GM12878 (cell line): ENCODE measurements around the gene IRF6. TPM values are rescaled to one million over a fixed set of nuclear protein-coding genes. Genes with fewer than 3 reads are reported as not detected.

ENCODE experiments used
- polyA plus RNA-seq, 11 experiments: library from polyadenylated mRNA; depleted of rRNA in 4 of 11; unstranded in 6 of 11; stranded (reverse) in 5 of 11; fragments of >200 nt; fragmentation: Nextera tagmentation in 4 of 11; fragmentation: Illumina TruSeq in 1 of 11; extraction: Ambion mirVana in 4 of 11; extraction: Trizol in 1 of 11; gene quantifications; 1 replicate in 1 of 11; 2 replicates in 10 of 11; pipeline versions ENCODE4 v1.2.1 to v1.2.3, GENCODE V29; 2011 to 2016; ENCODE audit warnings: inconsistent platforms in 2 of 11, missing spikeins in 2 of 11, low read depth in 1 of 11
- total RNA-seq, 4 experiments: library from RNA; depleted of rRNA in 3 of 4; stranded (reverse); fragments of >200 nt in 3 of 4; fragmentation: Illumina TruSeq in 1 of 4; extraction: Trizol in 1 of 4; gene quantifications; 2 replicates each; pipeline versions ENCODE4 v1.2.1 to v1.2.3, GENCODE V29; 2013 to 2021

Gene IRF6
- total and polyA plus RNA-seq, 10 of the 15 experiments (the other 5 are each of a cell fraction or from before 2014, with no cell fraction given): 0.04 to 0.50 (median 0.09) TPM; not detected in 1

Other genes starting within 250 kb of the IRF6 start
Only the 7 nearest of the 8 such genes appear.
- 0.11 and 1.2 TPM in 2 replicates for gene LAMB3, start 153.7 kb downstream of the IRF6 start, total RNA-seq (2014; rRNA removed)
- 0.09 TPM in 2 replicates for gene LAMB3, start 153.7 kb downstream of the IRF6 start, total RNA-seq (2014; rRNA removed; fragmentation: Illumina TruSeq; extraction: Trizol)
- gene LAMB3, start 153.7 kb downstream of the IRF6 start, total RNA-seq (2021): 0.31 and 0.64 TPM in 2 replicates
- 0.92 and 1.8 TPM in 2 replicates for gene LAMB3, start 153.7 kb downstream of the IRF6 start, polyA plus RNA-seq (2011; rRNA removed)
- gene LAMB3, start 153.7 kb downstream of the IRF6 start, polyA plus RNA-seq (2014; fragmentation: Illumina TruSeq; extraction: Trizol): 0.04 TPM in 1 of 2 replicates, not detected in the other
- under 1 TPM in 1 of 2 experiments, not detected in 1; 0.04 TPM for gene LAMB3, start 153.7 kb downstream of the IRF6 start, polyA plus RNA-seq (2014; fragmentation: Nextera tagmentation; extraction: Ambion mirVana)
- gene LAMB3, start 153.7 kb downstream of the IRF6 start, polyA plus RNA-seq (2014; rRNA removed): 0.10 and 0.25 TPM in 2 replicates
- under 1 TPM; 0.10 to 0.19 TPM for gene LAMB3, start 153.7 kb downstream of the IRF6 start, polyA plus RNA-seq (2016; fragmentation: Nextera tagmentation; extraction: Ambion mirVana)
- gene G0S2, start 130.7 kb downstream of the IRF6 start, total RNA-seq (2014; rRNA removed): 0.22 and 0.34 TPM in 2 replicates
- 0.18 TPM in 1 of 2 replicates, not detected in the other for gene G0S2, start 130.7 kb downstream of the IRF6 start, total RNA-seq (2014; rRNA removed; fragmentation: Illumina TruSeq; extraction: Trizol)
- 0.24 and 0.51 TPM in 2 replicates for gene G0S2, start 130.7 kb downstream of the IRF6 start, total RNA-seq (2021)
- 0.13 and 0.26 TPM in 2 replicates for gene G0S2, start 130.7 kb downstream of the IRF6 start, polyA plus RNA-seq (2011; rRNA removed)
- gene G0S2, start 130.7 kb downstream of the IRF6 start, polyA plus RNA-seq (2014; fragmentation: Illumina TruSeq; extraction: Trizol): 0.13 TPM in 1 of 2 replicates, not detected in the other
- gene G0S2, start 130.7 kb downstream of the IRF6 start, polyA plus RNA-seq (2014; fragmentation: Nextera tagmentation; extraction: Ambion mirVana): under 1 TPM; 0.07 to 0.08 TPM
- gene G0S2, start 130.7 kb downstream of the IRF6 start, polyA plus RNA-seq (2014; rRNA removed): 0.26 TPM in 1 of 2 replicates, not detected in the other
- under 1 TPM; 0.20 to 0.48 TPM for gene G0S2, start 130.7 kb downstream of the IRF6 start, polyA plus RNA-seq (2016; fragmentation: Nextera tagmentation; extraction: Ambion mirVana)
- not detected in 2 replicates for gene HSD11B1, start 101.3 kb downstream of the IRF6 start, total RNA-seq (2014; rRNA removed)
- gene HSD11B1, start 101.3 kb downstream of the IRF6 start, total RNA-seq (2014; rRNA removed; fragmentation: Illumina TruSeq; extraction: Trizol): not detected in 2 replicates
- not detected in 2 replicates for gene HSD11B1, start 101.3 kb downstream of the IRF6 start, total RNA-seq (2021)
- 0.10 and 0.15 TPM in 2 replicates for gene HSD11B1, start 101.3 kb downstream of the IRF6 start, polyA plus RNA-seq (2011; rRNA removed)
- gene HSD11B1, start 101.3 kb downstream of the IRF6 start, polyA plus RNA-seq (2014; fragmentation: Illumina TruSeq; extraction: Trizol): not detected in 2 replicates
- under 1 TPM; 0.04 to 0.27 TPM for gene HSD11B1, start 101.3 kb downstream of the IRF6 start, polyA plus RNA-seq (2014; fragmentation: Nextera tagmentation; extraction: Ambion mirVana)
- gene HSD11B1, start 101.3 kb downstream of the IRF6 start, polyA plus RNA-seq (2014; rRNA removed): 0.05 TPM in 1 of 2 replicates, not detected in the other
- not detected for gene HSD11B1, start 101.3 kb downstream of the IRF6 start, polyA plus RNA-seq (2016; fragmentation: Nextera tagmentation; extraction: Ambion mirVana)
- 57.0 and 61.6 TPM in 2 replicates for gene TRAF3IP3, start 50.1 kb downstream of the IRF6 start, total RNA-seq (2014; rRNA removed)
- 78.2 and 81.8 TPM in 2 replicates for gene TRAF3IP3, start 50.1 kb downstream of the IRF6 start, total RNA-seq (2014; rRNA removed; fragmentation: Illumina TruSeq; extraction: Trizol)
- 62.6 and 67.5 TPM in 2 replicates for gene TRAF3IP3, start 50.1 kb downstream of the IRF6 start, total RNA-seq (2021)
- gene TRAF3IP3, start 50.1 kb downstream of the IRF6 start, polyA plus RNA-seq (2011; rRNA removed): 119 and 148 TPM in 2 replicates
- 88.2 and 103 TPM in 2 replicates for gene TRAF3IP3, start 50.1 kb downstream of the IRF6 start, polyA plus RNA-seq (2014; fragmentation: Illumina TruSeq; extraction: Trizol)
- 100 to 1,000 TPM; 117 to 121 TPM for gene TRAF3IP3, start 50.1 kb downstream of the IRF6 start, polyA plus RNA-seq (2014; fragmentation: Nextera tagmentation; extraction: Ambion mirVana)
- gene TRAF3IP3, start 50.1 kb downstream of the IRF6 start, polyA plus RNA-seq (2014; rRNA removed): 64.3 and 83.5 TPM in 2 replicates
- 100 to 1,000 TPM; 105 to 115 TPM for gene TRAF3IP3, start 50.1 kb downstream of the IRF6 start, polyA plus RNA-seq (2016; fragmentation: Nextera tagmentation; extraction: Ambion mirVana)
- 3.4 and 4.4 TPM in 2 replicates for gene C1orf74, start 21.6 kb downstream of the IRF6 start, total RNA-seq (2014; rRNA removed)
- gene C1orf74, start 21.6 kb downstream of the IRF6 start, total RNA-seq (2014; rRNA removed; fragmentation: Illumina TruSeq; extraction: Trizol): 4.0 and 4.4 TPM in 2 replicates
- 3.4 and 3.5 TPM in 2 replicates for gene C1orf74, start 21.6 kb downstream of the IRF6 start, total RNA-seq (2021)
- gene C1orf74, start 21.6 kb downstream of the IRF6 start, polyA plus RNA-seq (2011; rRNA removed): 3.2 and 3.9 TPM in 2 replicates
- gene C1orf74, start 21.6 kb downstream of the IRF6 start, polyA plus RNA-seq (2014; fragmentation: Illumina TruSeq; extraction: Trizol): 3.7 and 3.8 TPM in 2 replicates
- 1 to 10 TPM; 3.4 to 4.4 TPM for gene C1orf74, start 21.6 kb downstream of the IRF6 start, polyA plus RNA-seq (2014; fragmentation: Nextera tagmentation; extraction: Ambion mirVana)
- 2.3 and 3.1 TPM in 2 replicates for gene C1orf74, start 21.6 kb downstream of the IRF6 start, polyA plus RNA-seq (2014; rRNA removed)
- gene C1orf74, start 21.6 kb downstream of the IRF6 start, polyA plus RNA-seq (2016; fragmentation: Nextera tagmentation; extraction: Ambion mirVana): 1 to 10 TPM; 4.6 to 5.5 TPM
- gene UTP25, start 21.8 kb upstream of the IRF6 start, total RNA-seq (2014; rRNA removed): 8.9 and 9.0 TPM in 2 replicates
- gene UTP25, start 21.8 kb upstream of the IRF6 start, total RNA-seq (2014; rRNA removed; fragmentation: Illumina TruSeq; extraction: Trizol): 10.2 and 10.6 TPM in 2 replicates
- 6.5 and 7.4 TPM in 2 replicates for gene UTP25, start 21.8 kb upstream of the IRF6 start, total RNA-seq (2021)
- 13.3 and 14.8 TPM in 2 replicates for gene UTP25, start 21.8 kb upstream of the IRF6 start, polyA plus RNA-seq (2011; rRNA removed)
- 9.4 and 10.8 TPM in 2 replicates for gene UTP25, start 21.8 kb upstream of the IRF6 start, polyA plus RNA-seq (2014; fragmentation: Illumina TruSeq; extraction: Trizol)
- gene UTP25, start 21.8 kb upstream of the IRF6 start, polyA plus RNA-seq (2014; fragmentation: Nextera tagmentation; extraction: Ambion mirVana): 1 to 10 TPM; 3.0 TPM
- 5.0 and 6.2 TPM in 2 replicates for gene UTP25, start 21.8 kb upstream of the IRF6 start, polyA plus RNA-seq (2014; rRNA removed)
- gene UTP25, start 21.8 kb upstream of the IRF6 start, polyA plus RNA-seq (2016; fragmentation: Nextera tagmentation; extraction: Ambion mirVana): 1 to 10 TPM; 7.9 to 9.4 TPM
- not detected in 2 replicates for gene SYT14, start 132.1 kb upstream of the IRF6 start, total RNA-seq (2014; rRNA removed)
- gene SYT14, start 132.1 kb upstream of the IRF6 start, total RNA-seq (2014; rRNA removed; fragmentation: Illumina TruSeq; extraction: Trizol): not detected in 2 replicates
- not detected in 2 replicates for gene SYT14, start 132.1 kb upstream of the IRF6 start, total RNA-seq (2021)
- gene SYT14, start 132.1 kb upstream of the IRF6 start, polyA plus RNA-seq (2011; rRNA removed): not detected in 2 replicates
- gene SYT14, start 132.1 kb upstream of the IRF6 start, polyA plus RNA-seq (2014; fragmentation: Illumina TruSeq; extraction: Trizol): not detected in 2 replicates
- under 1 TPM in 1 of 2 experiments, not detected in 1; under 0.01 TPM for gene SYT14, start 132.1 kb upstream of the IRF6 start, polyA plus RNA-seq (2014; fragmentation: Nextera tagmentation; extraction: Ambion mirVana)
- not detected in 2 replicates for gene SYT14, start 132.1 kb upstream of the IRF6 start, polyA plus RNA-seq (2014; rRNA removed)
- gene SYT14, start 132.1 kb upstream of the IRF6 start, polyA plus RNA-seq (2016; fragmentation: Nextera tagmentation; extraction: Ambion mirVana): not detected